NCI-H82 treated with DMSO at 0.1 percent for 48 hours (cell line): Measurements from ENCODE around the gene ECHDC3.
"Not testable (repeated sequence)": the region's sequence is repeated elsewhere in the genome, so short reads cannot be mapped to it uniquely, and the experiment has no call there.

Experiments used
- DNase-seq: peaks from one replicate; lab custom pipeline; 2025; ENCODE audit not compliant: unreplicated experiment; lab: John Stamatoyannopoulos, UW

ECHDC3 gene

GRCh38 chr10:11715815-11716494 is 26.2 kb upstream of the ECHDC3 start:
- no peak for DNase-seq

DNA sequence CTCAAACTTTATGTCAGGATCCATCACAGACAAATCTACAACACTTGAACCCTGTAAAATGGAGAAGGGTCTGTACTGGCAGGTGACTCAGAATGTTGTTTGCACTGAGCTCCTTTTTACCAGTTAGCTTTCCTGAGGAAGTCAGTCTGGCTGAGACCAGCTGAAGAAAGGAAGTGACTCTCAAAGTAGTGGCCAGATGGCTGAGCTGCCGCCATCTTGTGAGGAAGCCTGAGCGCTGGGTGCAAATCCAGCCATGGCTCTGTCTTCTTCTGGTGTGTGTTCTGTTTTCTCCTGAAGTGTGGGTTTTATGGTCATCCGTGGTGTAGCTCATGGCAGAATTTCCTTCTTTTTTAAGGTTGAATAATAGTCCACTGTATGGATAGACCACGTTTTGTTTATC is 25.5 kb upstream of the ECHDC3 start:
- no peak for DNase-seq

GRCh38 chr10:11719496-11720259 is 22.5 kb upstream of the ECHDC3 start:
- no peak for DNase-seq

DNA sequence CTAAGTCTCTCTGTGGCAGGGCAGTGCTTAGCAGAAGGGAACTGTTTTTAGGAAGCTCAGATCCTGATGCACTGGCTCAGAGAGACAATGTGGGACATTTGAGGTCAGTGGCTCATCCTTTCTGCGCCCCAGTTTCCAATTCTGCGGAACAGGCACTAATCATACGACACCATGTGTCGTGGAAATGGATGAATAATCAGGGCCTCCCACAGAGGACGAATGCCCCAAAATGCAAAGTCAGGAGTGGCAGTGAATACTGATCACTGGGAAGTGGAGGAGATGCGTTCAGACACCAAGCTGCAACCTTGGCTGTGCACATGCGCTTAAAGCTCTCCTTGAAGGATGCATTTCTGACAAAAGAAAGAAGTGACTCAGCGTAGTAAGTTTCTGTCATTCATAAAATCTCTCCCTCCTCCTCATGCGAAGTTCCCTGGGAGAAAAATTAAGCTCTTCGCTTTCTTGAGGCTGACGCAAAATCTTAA is 21.9 kb upstream of the ECHDC3 start:
- no peak for DNase-seq

DNA sequence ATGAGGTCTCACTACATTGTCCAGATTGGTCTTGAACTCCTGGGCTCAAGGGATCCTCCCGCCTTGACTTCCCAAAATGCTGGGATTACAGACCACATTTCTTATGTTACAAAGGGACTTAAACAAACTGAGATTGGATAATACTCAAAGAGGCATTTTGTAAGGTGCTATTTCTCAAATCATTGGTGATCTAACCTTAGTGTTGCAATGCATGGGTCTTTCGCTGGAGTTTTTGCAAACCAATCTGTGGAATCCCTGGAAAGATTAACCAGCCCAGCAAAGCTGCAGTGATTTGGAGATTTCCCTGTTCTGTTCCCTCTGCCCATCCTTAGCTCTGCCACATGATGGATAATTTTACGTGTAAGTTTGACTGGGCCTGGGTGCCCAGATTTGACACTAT is 20.4 kb upstream of the ECHDC3 start:
- DNase-seq = no peak

- DNase-seq = no peak
These were observed 18.8 kb upstream of the ECHDC3 start for GRCh38 chr10:11723359-11723758.

GRCh38 chr10:11724938-11725776 is 17.0 kb upstream of the ECHDC3 start:
- DNase-seq = no peak

DNA sequence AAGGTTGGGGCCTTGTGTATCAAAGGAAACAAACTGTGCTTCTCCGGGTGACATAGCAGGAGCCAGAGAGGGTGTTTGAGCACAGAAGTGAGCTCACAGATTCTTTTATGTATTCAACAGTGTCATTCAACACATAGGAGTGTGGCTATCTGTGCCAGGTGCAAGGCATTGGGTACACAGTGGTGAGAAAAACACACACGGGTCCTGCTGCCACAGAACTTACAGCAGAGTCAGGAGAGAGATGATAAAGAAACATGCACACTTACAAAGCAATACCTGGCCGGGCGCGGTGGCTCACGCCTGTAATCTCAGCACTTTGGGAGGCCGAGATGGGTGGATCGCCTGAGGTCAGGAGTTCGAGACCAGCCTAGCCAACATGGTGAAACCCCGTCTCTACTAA is 16.3 kb upstream of the ECHDC3 start:
- no peak for DNase-seq

DNA sequence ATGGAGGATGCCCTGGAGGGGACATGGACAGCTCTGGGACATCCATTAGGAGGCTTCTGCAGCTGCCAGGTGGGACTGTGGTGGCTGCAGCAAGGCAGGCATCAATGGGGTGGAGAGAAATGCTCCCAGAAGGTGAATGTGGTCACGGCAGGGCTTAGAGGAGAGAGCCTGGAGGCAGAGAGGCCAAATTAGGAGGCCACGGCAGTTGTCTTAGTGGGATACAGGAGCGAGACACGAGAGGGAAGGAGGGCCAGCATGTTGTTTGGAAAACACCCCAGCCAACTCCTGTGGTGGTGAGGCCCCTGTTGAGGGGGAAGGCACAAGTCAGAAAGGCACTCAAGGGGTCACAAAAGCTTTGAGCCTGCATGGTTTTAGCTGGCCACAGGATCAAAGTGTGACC is 14.6 kb upstream of the ECHDC3 start:
- no peak for DNase-seq

GRCh38 chr10:11728353-11728752 is 13.8 kb upstream of the ECHDC3 start:
- no peak for DNase-seq

GRCh38 chr10:11729790-11730315 is 12.3 kb upstream of the ECHDC3 start:
- no peak for DNase-seq

GRCh38 chr10:11730779-11731178 is 11.4 kb upstream of the ECHDC3 start:
- DNase-seq = no peak

GRCh38 chr10:11736767-11737166 is 5.4 kb upstream of the ECHDC3 start:
- DNase-seq = not testable (repeated sequence)

GRCh38 chr10:11737258-11738032 is 4.7 kb upstream of the ECHDC3 start:
- DNase-seq = not testable (repeated sequence)

DNA sequence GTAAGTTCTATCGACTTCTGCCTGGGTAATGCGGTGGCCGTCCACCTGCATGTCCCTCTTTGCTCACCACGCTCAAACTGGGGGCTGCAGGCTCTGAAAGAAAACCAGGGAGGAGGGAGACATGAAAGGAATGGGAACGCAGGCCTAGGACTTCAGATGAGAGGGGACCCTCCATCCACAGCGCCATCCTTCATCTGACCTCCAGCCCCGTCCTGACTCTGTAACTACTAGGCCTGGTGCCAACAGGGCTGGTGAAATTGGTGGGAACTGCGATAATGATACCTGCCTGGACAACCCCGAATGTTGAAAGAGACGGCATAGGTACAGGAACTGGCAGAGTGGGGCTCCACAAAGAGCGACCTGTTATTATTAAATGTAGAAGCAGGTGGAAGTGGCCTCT is 1.3 kb upstream of the ECHDC3 start:
- no peak for DNase-seq

DNA sequence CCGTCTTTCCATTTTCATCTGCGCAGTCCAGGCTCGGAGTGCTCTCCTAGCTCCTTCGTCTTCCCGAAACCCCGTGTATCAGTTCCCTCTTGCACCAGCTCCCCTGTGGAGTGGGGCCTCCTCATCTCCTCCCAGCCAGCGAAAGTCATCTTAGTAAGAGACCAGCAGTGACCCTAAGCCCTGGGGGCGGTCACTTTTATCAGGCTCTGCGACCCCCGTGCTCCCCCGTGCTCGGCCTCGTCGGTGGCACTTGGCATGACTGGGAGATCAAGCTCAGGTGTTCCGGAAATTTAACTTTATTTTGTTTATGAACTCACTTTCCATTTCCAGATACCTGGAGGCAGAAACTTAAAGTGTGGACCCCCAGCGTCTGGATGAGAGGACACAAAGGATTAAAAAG is 574 bp upstream of the ECHDC3 start:
- DNase-seq = no peak

GRCh38 chr10:11742779-11743298 is 657 bp downstream of the ECHDC3 start:
- no peak for DNase-seq

GRCh38 chr10:11743461-11744338 is 1.5 kb downstream of the ECHDC3 start:
- DNase-seq = no peak

DNA sequence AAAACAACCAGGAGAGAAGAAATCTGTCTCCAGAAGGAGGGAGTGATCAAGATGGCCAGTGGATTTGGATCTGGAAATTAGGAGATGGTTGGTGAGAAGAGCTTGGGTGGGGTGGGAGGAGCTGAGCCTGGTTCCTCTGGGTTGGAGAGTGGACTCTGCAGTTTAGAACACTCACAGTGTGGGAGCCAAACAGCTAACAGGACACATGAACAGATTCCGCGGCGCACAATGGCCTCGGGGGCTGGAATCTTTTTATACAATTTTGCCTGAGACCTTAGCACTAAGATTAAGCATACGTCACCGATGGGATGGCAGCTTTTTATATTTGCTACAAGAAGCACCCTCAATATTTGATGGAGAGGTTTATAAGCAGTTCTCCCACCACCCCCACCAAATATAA is 2.9 kb downstream of the ECHDC3 start:
- DNase-seq = no peak
